ENCODE data around the gene LAT. TPM values are rescaled to one million over a fixed set of nuclear protein-coding genes. Genes with fewer than 3 reads are reported as not detected.

LAT gene
- total and polyA plus RNA-seq, 3 donors from 2014 or later = 7.4 to 9.0 (median 8.4) TPM

GRCh38 chr16:29009838-29010166, 24.9 kb downstream of the LAT start:
- no peak overlapping the region for H3K27ac ChIP-seq
- DNase-seq = no peak
- no peaks in the 10 kb centered on the region for H3K27me3 ChIP-seq
- H3K9me3 ChIP-seq = no peaks in the 10 kb centered on the region
- no peak overlapping the region for H3K4me3 ChIP-seq
- no peak for TF ChIP-seq CTCF (IDR thresholded peaks at IDR 0.05)
- no peak for TF ChIP-seq POLR2A (IDR thresholded peaks at IDR 0.05)
- no peaks in the 10 kb centered on the region for H3K36me3 ChIP-seq (ENCODE audit: low read depth, missing control alignments)
- WGBS, 2 donors = 83 to 89% methylated on average over 2 of the region's 2 CpGs
- H3K4me1 ChIP-seq = no peaks in the 10 kb centered on the region
- intact Hi-C loops (cut with DNase I; ENCODE audit: low total_unique reads) = no loop called here

- 78 to 79% methylated on average over 7 to 8 of the region's 8 CpGs for WGBS, 2 donors
- intact Hi-C loops (cut with DNase I; ENCODE audit: low total_unique reads) = no loop called here
- Histone ChIP-seq H3K9me3 (no peaks in the 10 kb centered on the region), H3K27me3 (no peaks in the 10 kb centered on the region), H3K27ac (no peak overlapping the region), H3K36me3 (ENCODE audit: low read depth, missing control alignments) (no peaks in the 10 kb centered on the region), H3K4me1 (no peaks in the 10 kb centered on the region), H3K4me3 (no peak overlapping the region)
- no peak for DNase-seq
- no peak for TF ChIP-seq CTCF (IDR thresholded peaks at IDR 0.05)
- no peak for TF ChIP-seq POLR2A (IDR thresholded peaks at IDR 0.05)
These were observed 26.3 kb downstream of the LAT start for GRCh38 chr16:29011112-29011511.

- WGBS, 2 donors = 93 to 99% methylated on average over 4 of the region's 4 CpGs
These were observed 27.0 kb downstream of the LAT start for GRCh38 chr16:29011851-29012250.

GRCh38 chr16:29012913-29013553, 28.2 kb downstream of the LAT start:
- H3K4me1 ChIP-seq = no peaks in the 10 kb centered on the region
- no peak overlapping the region for H3K27ac ChIP-seq
- DNase-seq = no peak
- WGBS, 2 donors = 68 to 69% methylated on average over 9 of the region's 9 CpGs
- H3K27me3 ChIP-seq = no peaks in the 10 kb centered on the region
- H3K36me3 ChIP-seq (ENCODE audit: low read depth, missing control alignments) = no peaks in the 10 kb centered on the region
- intact Hi-C loops (cut with DNase I; ENCODE audit: low total_unique reads) = no loop called here
- no peak overlapping the region for H3K4me3 ChIP-seq
- TF ChIP-seq POLR2A (IDR thresholded peaks at IDR 0.05) (no peak), CTCF (IDR thresholded peaks at IDR 0.05) (no peak)
- no peaks in the 10 kb centered on the region for H3K9me3 ChIP-seq

More at GRCh38 chr16:29011851-29012250, 27.0 kb downstream of the LAT start:
- H3K36me3 ChIP-seq (ENCODE audit: low read depth, missing control alignments) = no peaks in the 10 kb centered on the region
- no peak for TF ChIP-seq CTCF (IDR thresholded peaks at IDR 0.05)
- no peak for TF ChIP-seq POLR2A (IDR thresholded peaks at IDR 0.05)
- no peak for DNase-seq
- H3K4me3 ChIP-seq = no peak overlapping the region
- H3K4me1 ChIP-seq = no peaks in the 10 kb centered on the region
- no peaks in the 10 kb centered on the region for H3K9me3 ChIP-seq
- intact Hi-C loops (cut with DNase I; ENCODE audit: low total_unique reads) = no loop called here
- no peak overlapping the region for H3K27ac ChIP-seq
- H3K27me3 ChIP-seq = no peaks in the 10 kb centered on the region

- no peaks in the 10 kb centered on the region for H3K27me3 ChIP-seq
- intact Hi-C loops (cut with DNase I; ENCODE audit: low total_unique reads) = no loop called here
- H3K27ac ChIP-seq = no peak overlapping the region
- TF ChIP-seq CTCF (IDR thresholded peaks at IDR 0.05) (no peak), POLR2A (IDR thresholded peaks at IDR 0.05) (no peak)
- no peaks in the 10 kb centered on the region for H3K9me3 ChIP-seq
- WGBS, 2 donors = 85 to 89% methylated on average over 3 of the region's 3 CpGs
- no peak overlapping the region for H3K4me3 ChIP-seq
- H3K4me1 ChIP-seq = no peaks in the 10 kb centered on the region
- no peak for DNase-seq
- H3K36me3 ChIP-seq (ENCODE audit: low read depth, missing control alignments) = no peaks in the 10 kb centered on the region
These were observed 29.8 kb downstream of the LAT start for GRCh38 chr16:29014561-29015069.
